ENCODE results near the gene IKZF3. TPM values are rescaled to one million over a fixed set of nuclear protein-coding genes. Genes with fewer than 3 reads are reported as not detected.

Gene IKZF3
- total RNA-seq, 2 experiments from 2014 or later: 33.1 to 39.8 TPM

- no peaks in the 10 kb centered on the region for H3K9me3 Mint-ChIP-seq
- H3K4me1 Mint-ChIP-seq: peaks cover 53% of the 10 kb centered on the region
- no peak for DNase-seq
- ChIA-PET POLR2A (no interaction called here), CTCF (interaction anchor here (1.2 to 3.0 kb wide), 2 partner anchors 12 to 20 kb away, joined by 3 to 10 read pairs; no protein-coding TSS in a partner anchor)
- H3K4me3 Mint-ChIP-seq: no peak overlapping the region
- peaks cover 58% of the 10 kb centered on the region for H3K36me3 Mint-ChIP-seq (ENCODE audit: low read depth)
- no peaks in the 10 kb centered on the region for H3K27me3 Mint-ChIP-seq
- H3K27ac Mint-ChIP-seq: no peak overlapping the region
Observed at GRCh38 chr17:39782980-39783379, 81.1 kb downstream of the IKZF3 start.

- Mint-ChIP-seq H3K9me3 (no peaks in the 10 kb centered on the region), H3K36me3 (ENCODE audit: low read depth) (peaks cover 54% of the 10 kb centered on the region), H3K27ac (no peak overlapping the region), H3K27me3 (no peaks in the 10 kb centered on the region), H3K4me3 (no peak overlapping the region), H3K4me1 (peaks cover 56% of the 10 kb centered on the region)
- CTCF ChIA-PET: interaction anchor here (1.2 to 3.0 kb wide), 2 partner anchors 12 to 20 kb away, joined by 3 to 10 read pairs; no protein-coding TSS in a partner anchor
- POLR2A ChIA-PET: no interaction called here
- no peak for DNase-seq
Observed at GRCh38 chr17:39782481-39782880, 81.6 kb downstream of the IKZF3 start.

- DNase-seq: no peak
- Mint-ChIP-seq H3K4me3 (no peak overlapping the region), H3K9me3 (no peaks in the 10 kb centered on the region), H3K27ac (peak overlapping the region; percentile 20), H3K4me1 (peaks cover 58% of the 10 kb centered on the region), H3K36me3 (ENCODE audit: low read depth) (peaks cover 48% of the 10 kb centered on the region), H3K27me3 (no peaks in the 10 kb centered on the region)
- ChIA-PET POLR2A (no interaction called here), CTCF (interaction anchor here (1.2 to 3.0 kb wide), 2 partner anchors 13 to 21 kb away, joined by 3 to 10 read pairs; no protein-coding TSS in a partner anchor)
Observed at GRCh38 chr17:39781861-39782213, 82.3 kb downstream of the IKZF3 start.

GRCh38 chr17:39781031-39781860 is 82.9 kb downstream of the IKZF3 start:
- Mint-ChIP-seq H3K36me3 (ENCODE audit: low read depth) (peaks cover 50% of the 10 kb centered on the region), H3K4me1 (peaks cover 64% of the 10 kb centered on the region), H3K4me3 (no peak overlapping the region), H3K27me3 (no peaks in the 10 kb centered on the region), H3K27ac (peak overlapping the region; percentile 20), H3K9me3 (no peaks in the 10 kb centered on the region)
- ChIA-PET POLR2A (no interaction called here), CTCF (interaction anchor here (0.6 to 3.0 kb wide), 4 partner anchors 11 to 101 kb away, joined by 3 to 10 read pairs (median 4); no protein-coding TSS in a partner anchor)
- DNase-seq: no peak

GRCh38 chr17:39777534-39778365 is 86.4 kb downstream of the IKZF3 start:
- Mint-ChIP-seq H3K36me3 (ENCODE audit: low read depth) (peaks cover 49% of the 10 kb centered on the region), H3K27ac (peak overlapping the region; percentile 90), H3K4me1 (peaks cover 84% of the 10 kb centered on the region), H3K27me3 (no peaks in the 10 kb centered on the region), H3K4me3 (peak overlapping the region; percentile 82), H3K9me3 (no peaks in the 10 kb centered on the region)
- ChIA-PET POLR2A (interaction anchor here (1.0 kb wide), 1 partner anchor 42 kb away, joined by 3 read pairs; no protein-coding TSS in a partner anchor), CTCF (interaction anchor here (1.3 to 1.9 kb wide), 3 partner anchors 12 to 156 kb away, joined by 3 to 6 read pairs (median 3); no protein-coding TSS in a partner anchor)
- no peak for DNase-seq

GRCh38 chr17:39776252-39776651 is 87.9 kb downstream of the IKZF3 start:
- peaks cover 83% of the 10 kb centered on the region for H3K4me1 Mint-ChIP-seq

GRCh38 chr17:39775031-39775430 is 89.1 kb downstream of the IKZF3 start:
- Mint-ChIP-seq H3K27me3 (no peaks in the 10 kb centered on the region), H3K4me3 (peak overlapping the region; percentile 11), H3K9me3 (no peaks in the 10 kb centered on the region), H3K27ac (peak overlapping the region; percentile 90), H3K4me1 (peaks cover 86% of the 10 kb centered on the region), H3K36me3 (ENCODE audit: low read depth) (peaks cover 49% of the 10 kb centered on the region)
- POLR2A ChIA-PET: interaction anchor here (0.6 kb wide), 2 partner anchors 16 to 17 kb away, joined by 4 to 5 read pairs; no protein-coding TSS in a partner anchor
- DNase-seq: no peak
- CTCF ChIA-PET: interaction anchor here (0.6 to 0.7 kb wide), 2 partner anchors 171 to 414 kb away, joined by 3 read pairs; no protein-coding TSS in a partner anchor

More at GRCh38 chr17:39776252-39776651, 87.9 kb downstream of the IKZF3 start:
- Mint-ChIP-seq H3K9me3 (no peaks in the 10 kb centered on the region), H3K4me3 (peak overlapping the region; percentile 82), H3K36me3 (ENCODE audit: low read depth) (peaks cover 49% of the 10 kb centered on the region), H3K27ac (peak overlapping the region; percentile 90), H3K27me3 (no peaks in the 10 kb centered on the region)
- ChIA-PET POLR2A (no interaction called here), CTCF (interaction anchor here (1.2 to 1.9 kb wide), 3 partner anchors 10 to 16 kb away, joined by 5 to 8 read pairs (median 6); no protein-coding TSS in a partner anchor)
- no peak for DNase-seq

GRCh38 chr17:39774047-39774446 is 90.1 kb downstream of the IKZF3 start:
- Mint-ChIP-seq H3K4me3 (no peak overlapping the region), H3K27ac (peak overlapping the region; percentile 76), H3K27me3 (no peaks in the 10 kb centered on the region), H3K4me1 (peaks cover 94% of the 10 kb centered on the region), H3K36me3 (ENCODE audit: low read depth) (peaks cover 55% of the 10 kb centered on the region), H3K9me3 (no peaks in the 10 kb centered on the region)
- ChIA-PET CTCF (no interaction called here), POLR2A (no interaction called here)
- no peak for DNase-seq

GRCh38 chr17:39772987-39773934 is 90.9 kb downstream of the IKZF3 start:
- no peak for DNase-seq
- no peaks in the 10 kb centered on the region for H3K27me3 Mint-ChIP-seq
- CTCF ChIA-PET: no interaction called here
- POLR2A ChIA-PET: no interaction called here
- H3K9me3 Mint-ChIP-seq: no peaks in the 10 kb centered on the region
- peaks cover 93% of the 10 kb centered on the region for H3K4me1 Mint-ChIP-seq
- peaks cover 62% of the 10 kb centered on the region for H3K36me3 Mint-ChIP-seq (ENCODE audit: low read depth)
- peak overlapping the region; percentile 84 for H3K27ac Mint-ChIP-seq
- no peak overlapping the region for H3K4me3 Mint-ChIP-seq

- peak overlapping the region; percentile 84 for H3K27ac Mint-ChIP-seq
- H3K4me1 Mint-ChIP-seq: peaks cover 90% of the 10 kb centered on the region
- no peaks in the 10 kb centered on the region for H3K9me3 Mint-ChIP-seq
- H3K4me3 Mint-ChIP-seq: peak overlapping the region; percentile 10
- peaks cover 66% of the 10 kb centered on the region for H3K36me3 Mint-ChIP-seq (ENCODE audit: low read depth)
- ChIA-PET POLR2A (no interaction called here), CTCF (no interaction called here)
- DNase-seq: no peak
- no peaks in the 10 kb centered on the region for H3K27me3 Mint-ChIP-seq
Observed at GRCh38 chr17:39772415-39772814, 91.7 kb downstream of the IKZF3 start.

GRCh38 chr17:39769974-39770587 is 94.0 kb downstream of the IKZF3 start:
- peak; percentile 64 for DNase-seq
- peak overlapping the region; percentile 84 for H3K27ac Mint-ChIP-seq

More at GRCh38 chr17:39769974-39770587, 94.0 kb downstream of the IKZF3 start:
- peaks cover 4% of the 10 kb centered on the region for H3K9me3 Mint-ChIP-seq
- H3K4me1 Mint-ChIP-seq: peaks cover 84% of the 10 kb centered on the region
- no peaks in the 10 kb centered on the region for H3K27me3 Mint-ChIP-seq
- ChIA-PET POLR2A (interaction anchor here (0.7 to 1.4 kb wide), 2 partner anchors 91 to 148 kb away, joined by 3 read pairs; no protein-coding TSS in a partner anchor), CTCF (interaction anchor here (1.0 to 1.8 kb wide), 7 partner anchors 10 to 148 kb away, joined by 3 to 7 read pairs (median 4); partner anchors contain the start of gene MIEN1)
- no peak overlapping the region for H3K4me3 Mint-ChIP-seq
- H3K36me3 Mint-ChIP-seq (ENCODE audit: low read depth): peaks cover 77% of the 10 kb centered on the region
